ENCODE results near the gene MTG2. TPM values are rescaled to one million over a fixed set of nuclear protein-coding genes. Genes with fewer than 3 reads are reported as not detected.

MTG2 gene
- total and polyA plus RNA-seq, 10 of the 15 experiments (the other 5 are each of a cell fraction or from before 2014, with no cell fraction given): 6.2 to 52.4 (median 34.3) TPM

GRCh38 chr20:62203378-62204030 lies 20.7 kb downstream of the MTG2 start:
- FAIRE-seq (no peak), DNase-seq (ENCODE audit: low read depth, low spot score) (no peak), ATAC-seq (no peak)
- Histone ChIP-seq H2AFZ (ENCODE audit: control insufficient read depth, low read depth, low read length) (no peak overlapping the region), H3K9me3 (replicated peaks; ENCODE audit: control insufficient read depth, insufficient read depth, low read length) (no peaks in the 10 kb centered on the region), H3K9ac (ENCODE audit: control insufficient read depth, insufficient read depth, low read length) (no peak overlapping the region), H3K4me2 (ENCODE audit: control insufficient read depth, insufficient read depth) (no peak overlapping the region), H3K4me3 (no peak overlapping the region), H4K20me1 (ENCODE audit: control insufficient read depth, insufficient read depth) (no peaks in the 10 kb centered on the region), H3K27me3 (replicated peaks in 1 of 2; ENCODE audit: control insufficient read depth in 2 of 2, insufficient read depth in 2 of 2, low read length in 1 of 2) (no peaks in the 10 kb centered on the region), H3K79me2 (ENCODE audit: control insufficient read depth, insufficient read depth, low read length) (no peaks in the 10 kb centered on the region), H3K27ac (ENCODE audit: control insufficient read depth, insufficient read depth) (no peak overlapping the region), H3K4me1 (ENCODE audit: control insufficient read depth, insufficient read depth, low read length) (peaks cover 17% of the 10 kb centered on the region), H3K36me3 (ENCODE audit: control insufficient read depth in 2 of 2, insufficient read depth in 2 of 2, low read length in 1 of 2) (peaks cover 8 to 16% of the 10 kb centered on the region in 2 experiments; a peak in 3 of 4 replicates)
- 83% methylated on average over 22 of the region's 22 CpGs for WGBS (ENCODE audit: insufficient coverage, insufficient replicate concordance, low lambda C conversion rate, missing lambda C conversion rate)
- SMC1A ChIA-PET (ENCODE audit: uncharacterized antibody, unreplicated experiment): no interaction called here
- RAD21 ChIA-PET (ENCODE audit: unreplicated experiment): no interaction called here
- in situ Hi-C loops (cut with MboI): no loop called here
- TF ChIP-seq SMC3 (IDR thresholded peaks at IDR 0.05; ENCODE audit: borderline replicate concordance, low read length): no peak
- TF ChIP-seq RBBP5 (conservative IDR thresholded peaks at IDR 0.05): no peak
- TF ChIP-seq E4F1 (IDR thresholded peaks at IDR 0.05; ENCODE audit: borderline replicate concordance, partially characterized antibody): no peak
- no peak for TF ChIP-seq SMARCA5 (IDR thresholded peaks at IDR 0.05)
- no peak for TF ChIP-seq TAF1 (IDR thresholded peaks at IDR 0.05; ENCODE audit: borderline replicate concordance, low read depth, low read length)
- TF ChIP-seq ZNF384 (IDR thresholded peaks at IDR 0.05; ENCODE audit: borderline replicate concordance, low read depth, low read length): no peak
- TF ChIP-seq RB1 (IDR thresholded peaks at IDR 0.05; ENCODE audit: borderline replicate concordance): no peak
- no peak for TF ChIP-seq MTA3 (IDR thresholded peaks at IDR 0.05; ENCODE audit: borderline replicate concordance, low read length)
- TF ChIP-seq MAX (IDR thresholded peaks at IDR 0.05; ENCODE audit: low read depth, low read length): no peak
- no peak for TF ChIP-seq IKZF2 (IDR thresholded peaks at IDR 0.05)
- no peak for TF ChIP-seq RELA (IDR thresholded peaks at IDR 0.05; ENCODE audit: borderline replicate concordance, partially characterized antibody)
- TF ChIP-seq, protein P1, sequence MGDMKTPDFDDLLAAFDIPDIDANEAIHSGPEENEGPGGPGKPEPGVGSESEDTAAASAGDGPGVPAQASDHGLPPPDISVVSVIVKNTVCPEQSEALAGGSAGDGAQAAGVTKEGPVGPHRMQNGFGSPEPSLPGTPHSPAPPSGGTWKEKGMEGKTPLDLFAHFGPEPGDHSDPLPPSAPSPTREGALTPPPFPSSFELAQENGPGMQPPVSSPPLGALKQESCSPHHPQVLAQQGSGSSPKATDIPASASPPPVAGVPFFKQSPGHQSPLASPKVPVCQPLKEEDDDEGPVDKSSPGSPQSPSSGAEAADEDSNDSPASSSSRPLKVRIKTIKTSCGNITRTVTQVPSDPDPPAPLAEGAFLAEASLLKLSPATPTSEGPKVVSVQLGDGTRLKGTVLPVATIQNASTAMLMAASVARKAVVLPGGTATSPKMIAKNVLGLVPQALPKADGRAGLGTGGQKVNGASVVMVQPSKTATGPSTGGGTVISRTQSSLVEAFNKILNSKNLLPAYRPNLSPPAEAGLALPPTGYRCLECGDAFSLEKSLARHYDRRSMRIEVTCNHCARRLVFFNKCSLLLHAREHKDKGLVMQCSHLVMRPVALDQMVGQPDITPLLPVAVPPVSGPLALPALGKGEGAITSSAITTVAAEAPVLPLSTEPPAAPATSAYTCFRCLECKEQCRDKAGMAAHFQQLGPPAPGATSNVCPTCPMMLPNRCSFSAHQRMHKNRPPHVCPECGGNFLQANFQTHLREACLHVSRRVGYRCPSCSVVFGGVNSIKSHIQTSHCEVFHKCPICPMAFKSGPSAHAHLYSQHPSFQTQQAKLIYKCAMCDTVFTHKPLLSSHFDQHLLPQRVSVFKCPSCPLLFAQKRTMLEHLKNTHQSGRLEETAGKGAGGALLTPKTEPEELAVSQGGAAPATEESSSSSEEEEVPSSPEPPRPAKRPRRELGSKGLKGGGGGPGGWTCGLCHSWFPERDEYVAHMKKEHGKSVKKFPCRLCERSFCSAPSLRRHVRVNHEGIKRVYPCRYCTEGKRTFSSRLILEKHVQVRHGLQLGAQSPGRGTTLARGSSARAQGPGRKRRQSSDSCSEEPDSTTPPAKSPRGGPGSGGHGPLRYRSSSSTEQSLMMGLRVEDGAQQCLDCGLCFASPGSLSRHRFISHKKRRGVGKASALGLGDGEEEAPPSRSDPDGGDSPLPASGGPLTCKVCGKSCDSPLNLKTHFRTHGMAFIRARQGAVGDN (IDR thresholded peaks at IDR 0.05): no peak
- TF ChIP-seq IRF4 (IDR thresholded peaks at IDR 0.05; ENCODE audit: low read depth, low read length): no peak
- TF ChIP-seq ESRRA (IDR thresholded peaks at IDR 0.05; ENCODE audit: low read length): no peak
- no peak for TF ChIP-seq ATF7 (IDR thresholded peaks at IDR 0.05; ENCODE audit: low read depth)
- CTCF ChIA-PET: no interaction called here
- POLR2A ChIA-PET: no interaction called here
- intact Hi-C loops (cut with micrococcal nuclease; ENCODE audit: unreplicated experiment): no loop called here
- no TSS peak for BruUV-seq (replicated peaks)

All from GM12878 (cell line).